Measurements from ENCODE around the gene TRIM74. TPM values are rescaled to one million over a fixed set of nuclear protein-coding genes. Genes with fewer than 3 reads are reported as not detected.
A peak's percentile ranks its signal among the peaks of the same experiment; 100 is the strongest.
"Not testable (repeated sequence)": the region's sequence is repeated elsewhere in the genome, so short reads cannot be mapped to it uniquely, and the experiment has no call there.

Gene TRIM74
- total RNA-seq, 1 donor from 2014 or later, result 0.60 TPM

- Mint-ChIP-seq H3K4me1 (ENCODE audit: low read depth) (peaks cover 25% of the 10 kb centered on the region), H3K27me3 (ENCODE audit: low read depth) (no peaks in the 10 kb centered on the region), H3K9me3 (ENCODE audit: low read depth) (no peaks in the 10 kb centered on the region), H3K27ac (ENCODE audit: unreplicated experiment) (peak overlapping the region; percentile 69), H3K36me3 (ENCODE audit: low read depth) (no peaks in the 10 kb centered on the region), H3K4me3 (ENCODE audit: unreplicated experiment) (no peak overlapping the region)
- DNase-seq (ENCODE audit: low spot score), result no peak
- TF ChIP-seq, protein P1, sequence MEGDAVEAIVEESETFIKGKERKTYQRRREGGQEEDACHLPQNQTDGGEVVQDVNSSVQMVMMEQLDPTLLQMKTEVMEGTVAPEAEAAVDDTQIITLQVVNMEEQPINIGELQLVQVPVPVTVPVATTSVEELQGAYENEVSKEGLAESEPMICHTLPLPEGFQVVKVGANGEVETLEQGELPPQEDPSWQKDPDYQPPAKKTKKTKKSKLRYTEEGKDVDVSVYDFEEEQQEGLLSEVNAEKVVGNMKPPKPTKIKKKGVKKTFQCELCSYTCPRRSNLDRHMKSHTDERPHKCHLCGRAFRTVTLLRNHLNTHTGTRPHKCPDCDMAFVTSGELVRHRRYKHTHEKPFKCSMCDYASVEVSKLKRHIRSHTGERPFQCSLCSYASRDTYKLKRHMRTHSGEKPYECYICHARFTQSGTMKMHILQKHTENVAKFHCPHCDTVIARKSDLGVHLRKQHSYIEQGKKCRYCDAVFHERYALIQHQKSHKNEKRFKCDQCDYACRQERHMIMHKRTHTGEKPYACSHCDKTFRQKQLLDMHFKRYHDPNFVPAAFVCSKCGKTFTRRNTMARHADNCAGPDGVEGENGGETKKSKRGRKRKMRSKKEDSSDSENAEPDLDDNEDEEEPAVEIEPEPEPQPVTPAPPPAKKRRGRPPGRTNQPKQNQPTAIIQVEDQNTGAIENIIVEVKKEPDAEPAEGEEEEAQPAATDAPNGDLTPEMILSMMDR (IDR thresholded peaks at IDR 0.05), result no peak
These were observed 50.0 kb downstream of the TRIM74 start for GRCh38 chr7:72919256-72919775.

DNA sequence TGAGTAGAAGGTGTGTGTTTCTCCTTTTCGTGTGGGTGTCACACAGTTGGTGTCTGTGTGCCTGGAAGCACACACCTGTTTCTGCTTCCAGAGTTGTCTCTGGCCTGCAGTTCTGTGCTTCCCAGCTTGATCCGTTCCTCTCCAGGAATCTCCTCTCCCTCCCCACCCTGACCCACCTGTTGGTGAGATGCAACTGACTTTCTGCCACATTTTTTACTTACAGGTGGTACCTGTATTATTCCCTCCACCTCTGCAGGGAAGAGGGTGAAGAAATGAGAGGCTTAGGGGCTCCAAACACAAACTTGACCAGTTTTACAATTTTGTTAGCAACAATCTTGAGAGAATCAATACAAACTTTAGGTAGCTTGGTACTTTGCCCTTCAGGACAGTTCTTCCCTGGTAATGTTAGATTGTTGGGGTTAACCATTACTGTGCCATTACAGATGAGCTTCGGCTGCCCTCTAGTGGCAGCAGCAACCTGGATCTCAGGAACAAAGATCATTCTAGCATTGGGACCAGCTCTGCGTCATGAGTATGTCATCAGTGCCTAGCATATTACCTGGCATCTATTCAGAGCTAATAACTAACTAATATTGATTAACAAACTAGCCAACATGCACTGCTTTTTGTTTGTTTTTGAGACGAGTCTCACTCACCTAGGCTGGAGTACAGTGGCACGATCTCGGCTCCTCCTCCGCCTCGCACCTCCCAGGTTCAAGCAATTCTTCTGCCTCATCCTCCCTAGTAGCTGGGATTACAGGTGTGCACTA, 54.3 kb downstream of the TRIM74 start:
- not testable (repeated sequence) for H3K27me3 Mint-ChIP-seq (ENCODE audit: low read depth); H3K27ac Mint-ChIP-seq (ENCODE audit: unreplicated experiment); H3K9me3 Mint-ChIP-seq (ENCODE audit: low read depth); H3K4me3 Mint-ChIP-seq (ENCODE audit: unreplicated experiment); DNase-seq (ENCODE audit: low spot score)
- H3K4me1 Mint-ChIP-seq (ENCODE audit: low read depth), result peaks cover 16% of the 10 kb centered on the region
- H3K36me3 Mint-ChIP-seq (ENCODE audit: low read depth), result peaks cover 14% of the 10 kb centered on the region
- TF ChIP-seq, protein P1 (IDR thresholded peaks at IDR 0.05), result peak; percentile 88

DNA sequence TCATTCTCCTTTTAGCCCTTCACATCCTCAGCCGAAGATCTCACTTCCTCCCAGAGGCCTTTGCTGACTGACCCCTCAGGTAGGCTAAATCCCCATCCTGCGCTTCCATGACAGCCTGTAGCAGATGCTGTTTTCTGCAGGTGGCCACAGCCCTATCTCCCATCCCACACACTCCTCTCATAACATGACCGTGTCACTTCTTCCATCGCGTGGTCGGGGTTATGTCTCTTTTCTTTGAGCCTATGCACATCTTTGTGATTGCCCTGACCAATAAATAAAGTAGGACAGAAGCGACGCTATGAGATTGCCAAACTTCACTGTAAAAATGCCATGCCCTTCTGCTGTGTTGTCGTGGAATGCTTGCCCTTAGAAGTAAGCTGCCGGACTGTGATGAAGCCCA, 55.5 kb downstream of the TRIM74 start:
- H3K27ac Mint-ChIP-seq (ENCODE audit: unreplicated experiment); H3K4me3 Mint-ChIP-seq (ENCODE audit: unreplicated experiment); H3K27me3 Mint-ChIP-seq (ENCODE audit: low read depth); H3K4me1 Mint-ChIP-seq (ENCODE audit: low read depth); H3K9me3 Mint-ChIP-seq (ENCODE audit: low read depth); DNase-seq (ENCODE audit: low spot score): not testable (repeated sequence)
- peaks cover 14% of the 10 kb centered on the region for H3K36me3 Mint-ChIP-seq (ENCODE audit: low read depth)

DNA sequence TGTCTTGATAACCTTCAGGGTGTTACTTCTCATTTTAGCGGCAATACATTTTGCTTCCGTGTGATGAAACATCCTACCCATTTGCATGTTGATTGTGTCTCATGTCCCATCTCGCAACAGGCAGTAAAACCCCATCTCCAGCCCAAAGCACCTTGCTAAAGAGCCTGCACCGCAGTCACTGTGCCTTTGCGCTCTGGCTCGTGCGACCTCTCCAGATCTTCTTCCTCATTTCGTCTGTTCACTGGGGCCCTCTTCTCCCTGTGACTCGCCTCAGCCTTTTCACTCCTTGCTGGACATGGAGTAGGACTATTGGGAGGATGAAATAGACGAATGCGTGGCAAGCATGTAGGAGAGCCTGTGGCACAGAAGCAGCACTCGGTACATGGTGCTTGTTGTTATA, 57.9 kb downstream of the TRIM74 start:
- H3K9me3 Mint-ChIP-seq (ENCODE audit: low read depth), result not testable (repeated sequence)

More for the DNA sequence above, 57.9 kb downstream of the TRIM74 start:
- peaks cover 14% of the 10 kb centered on the region for H3K36me3 Mint-ChIP-seq (ENCODE audit: low read depth)
- H3K27ac Mint-ChIP-seq (ENCODE audit: unreplicated experiment); H3K4me1 Mint-ChIP-seq (ENCODE audit: low read depth); H3K4me3 Mint-ChIP-seq (ENCODE audit: unreplicated experiment); H3K27me3 Mint-ChIP-seq (ENCODE audit: low read depth); DNase-seq (ENCODE audit: low spot score): not testable (repeated sequence)

Other genes starting within 250 kb of the TRIM74 start
- 1.2 to 2.5 TPM (median 1.7 TPM) in 3 replicates for gene TYW1B, start 141.3 kb downstream of the TRIM74 start, total RNA-seq
- gene POM121, start 44.4 kb downstream of the TRIM74 start, total RNA-seq, result 30.7 to 36.1 TPM (median 34.0 TPM) in 3 replicates
- gene SPDYE8, start 60.3 kb upstream of the TRIM74 start, total RNA-seq, result not detected in 3 replicates
- not detected in 3 replicates for gene SPDYE11, start 88.4 kb upstream of the TRIM74 start, total RNA-seq
- not detected in 3 replicates for gene SPDYE9, start 116.6 kb upstream of the TRIM74 start, total RNA-seq